OCI-LY1 (cell line): ENCODE data around the gene PDE6C.

Source experiments
- H2AFZ ChIP-seq: fragments of 200-600 bp; sonication (generic), shearing (Covaris generic); 2 replicates; pipeline ENCODE4 v1.6.0; 2014; ENCODE audit warnings: antibody characterized with exemption, mild to moderate bottlenecking, low read length
- H3F3A ChIP-seq: fragments of 200-600 bp; sonication (generic), shearing (Covaris generic); 2 replicates; pipeline ENCODE4 v1.6.0; 2014; ENCODE audit warnings: mild to moderate bottlenecking, antibody characterized with exemption, low read length, moderate library complexity; ENCODE audit not compliant: insufficient read depth
- H3K27ac ChIP-seq: fragments of 200-600 bp; sonication (generic); 2 replicates; pipeline ENCODE4 v1.5.1; 2014; ENCODE audit warnings: low read length, mixed run types, mild to moderate bottlenecking, low read depth; ENCODE audit not compliant: poor library complexity, severe bottlenecking
- H3K27me3 ChIP-seq: fragments of 200-600 bp; sonication (generic); 2 replicates; pipeline ENCODE4 v1.6.0; 2014; ENCODE audit warnings: antibody characterized with exemption, mild to moderate bottlenecking, low read length, moderate library complexity; ENCODE audit not compliant: insufficient read depth
- H3K36me3 ChIP-seq: fragments of 200-600 bp; sonication (generic); 2 replicates; pipeline ENCODE4 v1.6.1; 2014; ENCODE audit warnings: mild to moderate bottlenecking, antibody characterized with exemption, low read length, moderate library complexity, mixed read lengths; ENCODE audit not compliant: insufficient read depth
- H3K4me1 ChIP-seq: fragments of 200-600 bp; sonication (generic); 2 replicates; pipeline ENCODE4 v1.5.1; 2014; ENCODE audit warnings: mild to moderate bottlenecking, low read length, moderate library complexity; ENCODE audit not compliant: insufficient read depth, severe bottlenecking
- H3K4me2 ChIP-seq: fragments of 200-600 bp; sonication (generic), shearing (Covaris generic); 2 replicates; pipeline ENCODE4 v1.6.1; 2014; ENCODE audit warnings: low read length
- H3K4me3 ChIP-seq: fragments of 200-600 bp; sonication (generic); 2 replicates; pipeline ENCODE4 v1.5.1; 2014; ENCODE audit warnings: low read length, low read depth, mild to moderate bottlenecking, mixed read lengths; ENCODE audit not compliant: poor library complexity, severe bottlenecking
- H3K79me2 ChIP-seq: fragments of 200-600 bp; shearing (Covaris generic); 2 replicates; pipeline ENCODE4 v1.6.1; 2016; ENCODE audit warnings: mixed run types, low read length, mixed read lengths; ENCODE audit not compliant: insufficient read depth
- H3K9ac ChIP-seq: fragments of 200-600 bp; sonication (generic), shearing (Covaris generic); 2 replicates; pipeline ENCODE4 v1.6.1; 2014; ENCODE audit warnings: mild to moderate bottlenecking, low read length, mixed read lengths
- H3K9me2 ChIP-seq: fragments of 200-600 bp; sonication (generic), shearing (Covaris generic); 2 replicates; pipeline ENCODE4 v1.6.1; 2014; ENCODE audit warnings: low read depth, mild to moderate bottlenecking, low read length, mixed read lengths
- H3K9me3 ChIP-seq: fragments of 200-600 bp; shearing (Covaris generic); 2 replicates; pipeline ENCODE4 v1.6.1; 2014; ENCODE audit warnings: low read length, mixed read lengths
- H4K20me1 ChIP-seq: fragments of 200-600 bp; sonication (generic), shearing (Covaris generic); 2 replicates; pipeline ENCODE4 v1.6.0; 2016; ENCODE audit warnings: mild to moderate bottlenecking, low read length; ENCODE audit not compliant: insufficient read depth
- CTCF ChIP-seq: fragments of 200-600 bp; sonication (generic), shearing (Covaris generic); IDR thresholded peaks from 2 replicates; pipeline ENCODE4 v1.5.1; 2017; ENCODE audit warnings: mild to moderate bottlenecking, antibody characterized with exemption, low read length, moderate library complexity, mixed read lengths
- EZH2 ChIP-seq: fragments of 200-600 bp; sonication (generic), shearing (Covaris generic); IDR thresholded peaks from 2 replicates; pipeline ENCODE4 v1.8.0; 2017; ENCODE audit warnings: borderline replicate concordance, mixed run types, mild to moderate bottlenecking, antibody characterized with exemption, low read length, moderate library complexity, mixed read lengths

PDE6C gene

GRCh38 chr10:93589648-93590562 lies 22.4 kb upstream of the PDE6C start:
- Histone ChIP-seq H3K27me3 (no peaks in the 10 kb centered on the region), H3K36me3 (no peaks in the 10 kb centered on the region), H3F3A (no peaks in the 10 kb centered on the region), H3K4me1 (no peaks in the 10 kb centered on the region), H3K9ac (no peak overlapping the region), H3K79me2 (no peaks in the 10 kb centered on the region), H3K9me2 (no peaks in the 10 kb centered on the region), H3K27ac (no peak overlapping the region), H3K4me2 (no peak overlapping the region), H2AFZ (no peak overlapping the region), H3K4me3 (no peak overlapping the region), H4K20me1 (no peaks in the 10 kb centered on the region), H3K9me3 (no peaks in the 10 kb centered on the region)
- TF ChIP-seq EZH2 (no peak), CTCF (no peak)

- no peaks in the 10 kb centered on the region for H3K9me3 ChIP-seq
- no peak overlapping the region for H3K27ac ChIP-seq
- no peaks in the 10 kb centered on the region for H3K36me3 ChIP-seq
- H3K79me2 ChIP-seq, result no peaks in the 10 kb centered on the region
- H3K4me2 ChIP-seq, result no peak overlapping the region
- H3K4me1 ChIP-seq, result no peaks in the 10 kb centered on the region
- TF ChIP-seq EZH2, result no peak
- TF ChIP-seq CTCF, result no peak
- no peaks in the 10 kb centered on the region for H3K9me2 ChIP-seq
- H3K4me3 ChIP-seq, result no peak overlapping the region
- no peak overlapping the region for H2AFZ ChIP-seq
- H3K27me3 ChIP-seq, result no peaks in the 10 kb centered on the region
- H3F3A ChIP-seq, result no peaks in the 10 kb centered on the region
- H3K9ac ChIP-seq, result no peak overlapping the region
- no peaks in the 10 kb centered on the region for H4K20me1 ChIP-seq
Measured at GRCh38 chr10:93590638-93591037, 21.7 kb upstream of the PDE6C start.

GRCh38 chr10:93591065-93591808 lies 21.1 kb upstream of the PDE6C start:
- Histone ChIP-seq H3K9ac (no peak overlapping the region), H3K27ac (no peak overlapping the region), H3K79me2 (no peaks in the 10 kb centered on the region), H4K20me1 (no peaks in the 10 kb centered on the region), H3F3A (no peaks in the 10 kb centered on the region), H3K36me3 (no peaks in the 10 kb centered on the region), H3K9me2 (no peaks in the 10 kb centered on the region), H3K27me3 (no peaks in the 10 kb centered on the region), H3K4me2 (no peak overlapping the region), H3K9me3 (no peaks in the 10 kb centered on the region), H3K4me1 (no peaks in the 10 kb centered on the region), H3K4me3 (no peak overlapping the region), H2AFZ (no peak overlapping the region)
- TF ChIP-seq CTCF (no peak), EZH2 (no peak)
